ENCODE measurements around the gene SPO11.

DNA sequence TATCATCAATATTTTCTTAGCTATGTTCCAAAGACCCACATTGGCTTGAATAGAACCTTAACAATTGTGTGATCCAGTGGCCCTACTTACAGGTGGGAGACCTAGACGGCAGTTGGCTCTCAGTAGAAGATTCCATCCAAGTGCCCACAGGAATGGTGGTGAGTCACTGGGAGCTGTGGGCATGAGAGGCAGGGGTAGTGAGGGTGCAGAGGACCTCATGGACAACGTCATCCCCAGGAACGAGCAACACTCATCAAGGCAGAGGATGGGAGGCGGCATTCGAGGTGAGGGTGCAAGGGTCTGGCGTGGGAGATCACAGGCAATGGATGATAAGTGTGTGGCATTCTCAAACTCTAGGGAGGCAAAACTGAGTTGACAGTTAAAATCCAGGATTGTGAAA, 17.5 kb upstream of the SPO11 start:
- TF ChIP-seq, protein P1, sequence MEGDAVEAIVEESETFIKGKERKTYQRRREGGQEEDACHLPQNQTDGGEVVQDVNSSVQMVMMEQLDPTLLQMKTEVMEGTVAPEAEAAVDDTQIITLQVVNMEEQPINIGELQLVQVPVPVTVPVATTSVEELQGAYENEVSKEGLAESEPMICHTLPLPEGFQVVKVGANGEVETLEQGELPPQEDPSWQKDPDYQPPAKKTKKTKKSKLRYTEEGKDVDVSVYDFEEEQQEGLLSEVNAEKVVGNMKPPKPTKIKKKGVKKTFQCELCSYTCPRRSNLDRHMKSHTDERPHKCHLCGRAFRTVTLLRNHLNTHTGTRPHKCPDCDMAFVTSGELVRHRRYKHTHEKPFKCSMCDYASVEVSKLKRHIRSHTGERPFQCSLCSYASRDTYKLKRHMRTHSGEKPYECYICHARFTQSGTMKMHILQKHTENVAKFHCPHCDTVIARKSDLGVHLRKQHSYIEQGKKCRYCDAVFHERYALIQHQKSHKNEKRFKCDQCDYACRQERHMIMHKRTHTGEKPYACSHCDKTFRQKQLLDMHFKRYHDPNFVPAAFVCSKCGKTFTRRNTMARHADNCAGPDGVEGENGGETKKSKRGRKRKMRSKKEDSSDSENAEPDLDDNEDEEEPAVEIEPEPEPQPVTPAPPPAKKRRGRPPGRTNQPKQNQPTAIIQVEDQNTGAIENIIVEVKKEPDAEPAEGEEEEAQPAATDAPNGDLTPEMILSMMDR (optimal IDR thresholded peaks at IDR 0.05 in 1 of 3, IDR thresholded peaks at IDR 0.05 in 1 of 3, conservative IDR thresholded peaks at IDR 0.05 in 1 of 3; ENCODE audit: extremely low read depth in 1 of 3, insufficient read depth in 2 of 3, low read length in 3 of 3): no peak
- TF ChIP-seq EZH2 (IDR thresholded peaks at IDR 0.05; ENCODE audit: low read length): no peak
